ENCODE measurements around the gene ARSG. TPM values are rescaled to one million over a fixed set of nuclear protein-coding genes. Genes with fewer than 3 reads are reported as not detected.
"Not testable (repeated sequence)": the region's sequence is repeated elsewhere in the genome, so short reads cannot be mapped to it uniquely, and the experiment has no call there.

The ARSG gene
- polyA plus RNA-seq, 4 donors: 2.7 to 7.0 (median 4.3) TPM

GRCh38 chr17:68326681-68327080 is 35.4 kb downstream of the ARSG start:
- no peak for DNase-seq (ENCODE audit: low read depth in 4 of 4, low spot score in 3 of 4)

DNA sequence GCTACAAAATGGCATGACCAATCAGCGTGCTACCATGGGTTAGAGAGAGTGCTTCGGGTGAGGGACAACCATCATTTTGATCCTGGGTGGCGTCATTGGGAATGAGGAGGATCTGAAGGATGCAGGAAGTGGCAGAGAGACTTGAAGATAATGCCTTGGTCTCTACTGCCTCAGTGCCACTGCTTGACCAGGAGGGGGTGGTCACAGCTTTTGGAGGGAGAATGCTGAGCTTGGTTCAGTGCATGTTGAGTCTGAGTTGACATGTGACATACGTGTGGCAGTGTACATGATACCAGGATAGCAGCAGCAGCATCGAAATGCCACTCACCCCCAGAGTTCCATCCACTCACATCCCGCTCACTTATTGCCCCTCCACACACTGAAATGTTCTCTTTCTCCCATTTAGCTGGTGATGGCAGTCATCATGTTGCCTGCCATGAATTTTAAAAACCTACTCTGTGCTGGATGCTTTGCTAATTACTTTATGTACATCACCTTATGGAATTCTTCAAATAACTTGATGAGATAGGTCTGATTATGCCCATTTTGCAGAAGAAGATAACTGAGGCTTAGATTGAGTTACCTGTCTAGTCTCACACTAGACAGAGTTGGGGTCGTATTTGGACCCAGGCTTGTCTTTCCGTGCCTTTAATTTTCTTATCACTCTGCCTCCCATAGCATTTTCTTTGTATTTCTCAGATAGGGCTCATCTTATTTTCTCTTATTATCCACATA is 36.7 kb downstream of the ARSG start:
- no peak for DNase-seq (ENCODE audit: low read depth in 4 of 4, low spot score in 3 of 4)

DNA sequence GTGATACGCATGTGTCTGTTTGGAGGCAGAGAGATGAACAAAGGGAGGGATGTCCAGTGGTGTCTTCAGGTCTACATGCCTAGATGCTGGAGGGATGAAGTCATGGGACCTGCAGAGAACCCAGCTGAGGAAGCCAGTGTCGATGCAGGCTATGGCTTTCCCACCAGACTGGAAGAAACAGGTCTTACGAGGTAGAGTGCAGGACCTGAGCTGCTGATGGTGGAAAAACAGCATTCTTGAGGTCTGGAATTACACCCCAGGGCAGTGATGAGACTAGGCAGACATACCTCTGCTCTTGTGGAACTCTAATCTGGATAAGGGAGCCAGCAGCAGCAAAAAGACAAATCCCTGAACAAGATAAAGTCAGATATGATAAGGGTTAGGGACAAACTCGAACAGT is 37.4 kb downstream of the ARSG start:
- no peak for DNase-seq (ENCODE audit: low read depth in 4 of 4, low spot score in 3 of 4)

DNA sequence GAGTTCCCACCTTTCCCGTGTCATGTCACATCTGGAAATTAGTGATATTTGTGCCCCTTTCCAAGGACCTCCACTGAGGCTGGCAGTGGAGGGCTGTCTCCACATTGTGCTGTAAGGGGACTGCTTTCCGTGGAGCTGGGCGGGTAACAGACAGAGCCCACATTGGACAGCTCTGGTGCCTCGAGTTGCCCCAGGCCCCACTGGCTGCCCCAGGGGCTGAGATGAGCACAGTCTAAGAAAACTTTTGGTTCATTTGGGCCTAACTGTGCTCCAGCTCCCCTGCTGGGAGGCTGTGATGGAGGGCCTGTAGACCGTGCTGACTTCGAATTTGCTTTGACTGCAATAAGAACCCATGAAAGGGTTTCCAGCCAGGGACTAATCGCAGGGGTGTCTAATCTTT is 38.0 kb downstream of the ARSG start:
- DNase-seq (ENCODE audit: low read depth in 4 of 4, low spot score in 3 of 4): no peak

DNA sequence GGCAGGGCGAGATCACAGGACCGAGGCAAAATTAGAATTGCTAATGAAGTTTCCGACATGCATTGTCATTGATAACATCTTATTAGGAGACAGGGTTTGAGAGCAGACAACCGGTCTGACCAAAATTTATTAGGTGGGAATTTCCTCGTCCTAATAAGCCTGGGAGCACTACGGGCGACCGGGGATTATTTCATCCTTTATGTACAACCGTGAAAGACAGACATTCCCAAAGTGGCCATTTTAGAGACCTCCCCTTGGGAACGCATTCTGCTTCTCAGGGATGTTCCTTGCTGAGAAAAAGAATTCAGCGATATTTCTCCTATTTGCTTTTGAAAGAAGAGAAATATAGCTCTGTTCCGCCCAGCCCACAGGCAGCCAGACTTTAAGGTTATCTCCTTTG is 40.6 kb downstream of the ARSG start:
- DNase-seq (ENCODE audit: low read depth in 4 of 4, low spot score in 3 of 4): not testable (repeated sequence)

DNA sequence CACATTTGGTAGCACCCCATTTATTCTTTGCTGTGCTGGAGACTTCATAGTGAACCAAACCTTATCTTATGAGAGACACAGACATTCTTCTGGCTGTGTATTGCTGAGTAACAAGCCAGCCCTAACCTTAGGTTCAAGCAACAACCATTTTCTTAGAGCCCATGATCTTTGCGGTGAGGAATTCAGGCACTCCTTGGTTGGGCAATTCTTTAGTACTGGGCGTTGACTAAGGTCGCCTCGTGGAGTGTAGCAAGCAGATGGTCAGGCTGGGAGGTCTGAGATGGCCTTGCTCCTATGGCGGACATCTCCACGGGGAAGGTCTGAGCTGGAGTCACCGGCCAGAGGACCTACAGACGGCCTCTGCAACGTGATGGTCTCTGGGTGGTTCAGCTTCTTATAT is 43.1 kb downstream of the ARSG start:
- no peak for DNase-seq (ENCODE audit: low read depth in 4 of 4, low spot score in 3 of 4)

GRCh38 chr17:68341482-68341881 is 50.2 kb downstream of the ARSG start:
- no peak for DNase-seq (ENCODE audit: low read depth in 4 of 4, low spot score in 3 of 4)

- DNase-seq (ENCODE audit: low read depth in 4 of 4, low spot score in 3 of 4): no peak
Measured at GRCh38 chr17:68343976-68344375, 52.7 kb downstream of the ARSG start.

DNA sequence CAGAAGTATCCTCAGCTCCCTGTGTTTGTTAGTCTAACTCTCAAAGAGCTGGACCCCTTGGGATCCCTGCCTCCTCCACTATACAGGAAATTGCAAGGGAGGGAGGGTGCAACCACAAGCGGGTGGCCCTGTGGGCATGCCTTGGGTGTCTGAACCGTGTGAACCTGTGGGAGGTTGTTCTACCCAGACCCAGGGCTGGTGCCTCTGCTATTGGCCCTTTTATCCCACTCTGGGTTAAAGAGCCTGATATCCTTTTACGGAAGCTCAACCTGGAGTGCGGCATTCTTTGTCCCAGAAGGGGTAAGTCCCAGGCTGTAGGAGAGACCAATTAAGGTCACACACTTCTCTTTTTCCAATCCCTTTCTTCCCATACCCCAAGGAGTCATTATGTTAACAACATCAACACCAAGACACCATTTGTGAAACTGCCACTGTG is 53.4 kb downstream of the ARSG start:
- no peak for DNase-seq (ENCODE audit: low read depth in 4 of 4, low spot score in 3 of 4)

- DNase-seq (ENCODE audit: low read depth in 4 of 4, low spot score in 3 of 4): no peak
Measured at GRCh38 chr17:68346448-68346847, 55.2 kb downstream of the ARSG start.

GRCh38 chr17:68347380-68347779 is 56.1 kb downstream of the ARSG start:
- DNase-seq (ENCODE audit: low read depth in 4 of 4, low spot score in 3 of 4): no peak

- DNase-seq (ENCODE audit: low read depth in 4 of 4, low spot score in 3 of 4): no peak
Measured at GRCh38 chr17:68349157-68349556, 57.9 kb downstream of the ARSG start.

GRCh38 chr17:68351395-68351794 is 60.1 kb downstream of the ARSG start:
- DNase-seq (ENCODE audit: low read depth in 4 of 4, low spot score in 3 of 4): no peak

- no peak for DNase-seq (ENCODE audit: low read depth in 4 of 4, low spot score in 3 of 4)
Measured at GRCh38 chr17:68352041-68352440, 60.7 kb downstream of the ARSG start.

GRCh38 chr17:68352671-68353070 is 61.4 kb downstream of the ARSG start:
- DNase-seq (ENCODE audit: low read depth in 4 of 4, low spot score in 3 of 4): not testable (repeated sequence)

GRCh38 chr17:68353111-68353521 is 61.8 kb downstream of the ARSG start:
- DNase-seq (ENCODE audit: low read depth in 4 of 4, low spot score in 3 of 4): no peak

- DNase-seq (ENCODE audit: low read depth in 4 of 4, low spot score in 3 of 4): not testable (repeated sequence)
Measured at GRCh38 chr17:68354311-68354710, 63.0 kb downstream of the ARSG start.

DNA sequence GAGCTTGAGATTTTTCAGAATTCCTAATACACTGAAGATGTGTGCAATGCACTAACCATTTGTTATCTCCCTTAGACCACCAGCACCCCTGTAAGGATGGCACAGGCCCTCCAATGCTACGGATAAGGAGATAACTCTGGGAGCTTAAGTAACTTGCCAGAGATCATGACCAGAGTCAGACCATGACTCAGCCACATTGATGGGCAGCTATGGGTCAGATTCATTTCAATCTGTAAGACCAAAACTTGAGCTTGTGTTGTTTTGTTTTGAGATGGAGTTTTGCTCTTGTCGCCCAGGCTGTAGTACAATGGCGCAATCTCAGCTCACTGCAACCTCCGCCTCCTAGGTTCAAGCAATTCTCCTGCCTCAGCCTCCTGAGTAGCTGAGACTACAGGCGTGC is 63.8 kb downstream of the ARSG start:
- not testable (repeated sequence) for DNase-seq (ENCODE audit: low read depth in 4 of 4, low spot score in 3 of 4)

GRCh38 chr17:68356520-68356919 is 65.2 kb downstream of the ARSG start:
- DNase-seq (ENCODE audit: low read depth in 4 of 4, low spot score in 3 of 4): no peak

- no peak for DNase-seq (ENCODE audit: low read depth in 4 of 4, low spot score in 3 of 4)
Measured at GRCh38 chr17:68356949-68357455, 65.7 kb downstream of the ARSG start.

DNA sequence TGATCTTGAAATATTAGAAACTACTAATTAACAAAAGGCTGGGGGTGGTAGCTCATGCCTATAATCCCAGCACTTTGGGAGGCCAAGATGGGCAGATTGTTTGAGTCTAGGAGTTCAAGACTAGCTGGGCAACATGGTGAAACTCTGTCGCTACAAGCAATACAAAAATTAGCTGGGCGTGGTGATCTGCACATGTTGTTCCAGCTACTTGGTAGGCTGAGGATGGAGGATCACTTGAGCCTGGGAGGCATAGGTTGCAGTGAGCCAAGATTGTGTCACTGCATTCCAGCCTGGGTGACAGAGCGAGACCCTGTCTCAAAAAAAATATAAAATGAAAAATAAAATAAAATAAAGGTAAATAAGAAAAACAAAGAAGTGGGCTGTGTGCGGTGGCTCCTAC is 66.6 kb downstream of the ARSG start:
- no peak for DNase-seq (ENCODE audit: low read depth in 4 of 4, low spot score in 3 of 4)

GRCh38 chr17:68359791-68360535 is 68.7 kb downstream of the ARSG start:
- no peak for DNase-seq (ENCODE audit: low read depth in 4 of 4, low spot score in 3 of 4)

All from left renal pelvis (tissue), 4 donors.